Measurements from ENCODE around the gene PRR4. TPM values are rescaled to one million over a fixed set of nuclear protein-coding genes. Genes with fewer than 3 reads are reported as not detected.

The PRR4 gene
- total and polyA plus RNA-seq, 7 donors = 1.0 to 11.7 (median 3.4) TPM

GRCh38 chr12:10861366-10861765 is 12.1 kb upstream of the PRR4 start:
- Histone ChIP-seq H3K27ac (no peak overlapping the region), H3K9me3 (peaks cover 7% of the 10 kb centered on the region), H3K27me3 (ENCODE audit: insufficient read depth in 3 of 3, low read length in 2 of 3) (no peaks in the 10 kb centered on the region), H3K36me3 (ENCODE audit: insufficient read depth in 1 of 2, low read depth in 1 of 2) (no peaks in the 10 kb centered on the region), H3K4me1 (no peaks in the 10 kb centered on the region), H3K4me3 (no peak overlapping the region)
- no peak for DNase-seq
- WGBS, 3 donors = 60 to 74% (median 60%) methylated on average over 2 of the region's 2 CpGs
- ATAC-seq = no peak
- intact Hi-C loops (cut with DNase I) = loop anchor here in 1 of 2 donors (10.0 kb wide), 1 partner anchor 333 kb away; no protein-coding TSS in a partner anchor
- no peak for TF ChIP-seq CTCF (IDR thresholded peaks at IDR 0.05)

DNA sequence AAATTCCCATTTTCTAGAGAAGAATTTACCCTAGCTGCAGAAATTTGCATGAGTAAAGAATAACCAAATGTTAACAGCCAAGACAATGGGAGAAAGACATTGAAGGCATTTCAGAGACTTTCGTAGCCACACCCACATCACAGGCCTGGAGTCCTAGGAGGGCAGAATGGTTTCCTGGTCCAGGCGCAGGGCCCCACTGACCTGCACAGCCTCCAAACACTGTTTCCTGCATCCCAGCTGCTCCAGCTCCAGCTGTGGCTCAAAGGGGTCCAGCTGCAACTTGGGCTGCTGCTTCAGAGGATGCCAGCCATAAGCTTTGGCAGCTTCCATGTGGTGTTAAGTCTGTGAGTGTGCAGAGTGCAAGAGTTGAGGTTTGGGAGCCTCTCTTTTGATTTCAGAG is 6.5 kb upstream of the PRR4 start:
- no peaks in the 10 kb centered on the region for H3K36me3 ChIP-seq (ENCODE audit: insufficient read depth in 1 of 2, low read depth in 1 of 2)
- no peaks in the 10 kb centered on the region for H3K27me3 ChIP-seq (ENCODE audit: insufficient read depth in 3 of 3, low read length in 2 of 3)
- TF ChIP-seq CTCF (IDR thresholded peaks at IDR 0.05) = no peak
- DNase-seq (no peak), ATAC-seq (no peak)
- H3K9me3 ChIP-seq = no peaks in the 10 kb centered on the region
- WGBS, 3 donors = 98 to 100% (median 98%) methylated on average over 2 of the region's 2 CpGs
- no peak overlapping the region for H3K27ac ChIP-seq
- intact Hi-C loops (cut with DNase I) = loop anchor here in 1 of 2 donors (10.0 kb wide), 1 partner anchor 339 kb away; no protein-coding TSS in a partner anchor
- no peak overlapping the region for H3K4me3 ChIP-seq
- H3K4me1 ChIP-seq = no peaks in the 10 kb centered on the region

- no peak overlapping the region for H3K27ac ChIP-seq
- no peaks in the 10 kb centered on the region for H3K4me1 ChIP-seq
- H3K9me3 ChIP-seq = no peaks in the 10 kb centered on the region
- H3K36me3 ChIP-seq (ENCODE audit: insufficient read depth in 1 of 2, low read depth in 1 of 2) = no peaks in the 10 kb centered on the region
- TF ChIP-seq CTCF (IDR thresholded peaks at IDR 0.05) = no peak
- intact Hi-C loops (cut with DNase I) = loop anchor here in 1 of 2 donors (10.0 kb wide), 1 partner anchor 341 kb away; no protein-coding TSS in a partner anchor
- WGBS, 3 donors = 48 to 76% (median 62%) methylated on average over 2 of the region's 2 CpGs
- DNase-seq (no peak), ATAC-seq (no peak)
- no peak overlapping the region for H3K4me3 ChIP-seq
- H3K27me3 ChIP-seq (ENCODE audit: insufficient read depth in 3 of 3, low read length in 2 of 3) = no peaks in the 10 kb centered on the region
Observed at GRCh38 chr12:10853776-10854175, 4.5 kb upstream of the PRR4 start.

- H3K9me3 ChIP-seq = no peaks in the 10 kb centered on the region
- intact Hi-C loops (cut with DNase I) = loop anchor here in 1 of 2 donors (10.0 kb wide), 1 partner anchor 343 kb away; no protein-coding TSS in a partner anchor
- H3K27ac ChIP-seq = no peak overlapping the region
- H3K4me3 ChIP-seq = no peak overlapping the region
- no peaks in the 10 kb centered on the region for H3K27me3 ChIP-seq (ENCODE audit: insufficient read depth in 3 of 3, low read length in 2 of 3)
- ATAC-seq = no peak
- no peak for TF ChIP-seq CTCF (IDR thresholded peaks at IDR 0.05)
- WGBS, 3 donors = 92 to 96% (median 95%) methylated on average over 4 of the region's 4 CpGs
- no peaks in the 10 kb centered on the region for H3K4me1 ChIP-seq
- H3K36me3 ChIP-seq (ENCODE audit: insufficient read depth in 1 of 2, low read depth in 1 of 2) = peaks cover 0 to 13% of the 10 kb centered on the region in 2 donors
- no peak for DNase-seq
Observed at GRCh38 chr12:10851243-10851858, 2.1 kb upstream of the PRR4 start.

GRCh38 chr12:10847744-10848143 is 1.5 kb downstream of the PRR4 start:
- Histone ChIP-seq H3K9me3 (no peaks in the 10 kb centered on the region), H3K27me3 (ENCODE audit: insufficient read depth in 3 of 3, low read length in 2 of 3) (no peaks in the 10 kb centered on the region), H3K4me1 (no peaks in the 10 kb centered on the region), H3K36me3 (ENCODE audit: insufficient read depth in 1 of 2, low read depth in 1 of 2) (peaks cover 0 to 21% of the 10 kb centered on the region in 2 donors), H3K27ac (no peak overlapping the region), H3K4me3 (no peak overlapping the region)
- WGBS, 3 donors = 14 to 51% (median 23%) methylated on average over 2 of the region's 2 CpGs
- ATAC-seq (no peak), DNase-seq (no peak)
- TF ChIP-seq CTCF (IDR thresholded peaks at IDR 0.05) = no peak
- intact Hi-C loops (cut with DNase I) = no loop called here
